Prostate gland (tissue), 2 donors: ENCODE measurements around the gene PHF11. TPM values are rescaled to one million over a fixed set of nuclear protein-coding genes. Genes with fewer than 3 reads are reported as not detected.

Experiments used
- DNase-seq: peaks from one replicate; pipeline ENCODE4 v3.0.0-alpha.2; 2019; ENCODE audit warnings: low spot score
- H3K27ac ChIP-seq, 2 donors: fragments of 200-600 bp; sonication (generic); 2 replicates each; pipeline ENCODE4 v1.5.1; 2017 to 2019
- H3K27me3 ChIP-seq: fragments of 200-600 bp; sonication (generic); replicated peaks from 2 replicates; pipeline ENCODE4 v1.5.1; 2019; ENCODE audit not compliant: insufficient read depth
- H3K36me3 ChIP-seq, 2 donors: fragments of 200-600 bp; sonication (generic); 1 replicate in 1 of 2; 2 replicates in 1 of 2; pipeline versions ENCODE4 v1.5.1 to v1.8.1; 2017 to 2019
- H3K4me1 ChIP-seq: fragments of 200-600 bp; sonication (generic); replicated peaks from 2 replicates; pipeline ENCODE4 v1.5.1; 2019
- H3K4me3 ChIP-seq, 2 donors: fragments of 200-600 bp; sonication (generic); 2 replicates each; pipeline ENCODE4 v1.5.1; 2017 to 2019
- H3K9me3 ChIP-seq: fragments of 200-600 bp; sonication (generic); 2 replicates; pipeline ENCODE4 v1.5.1; 2017
- CTCF ChIP-seq, 4 experiments: fragments of 200-600 bp in 2 of 4; fragments of 450-650 bp in 2 of 4; sonication (generic) in 2 of 4; IDR thresholded peaks; 1 replicate in 3 of 4; 2 replicates in 1 of 4; pipeline ENCODE4 v1.5.1; 2016 to 2019; ENCODE audit warnings: antibody characterized with exemption in 4 of 4, mild to moderate bottlenecking in 2 of 4, moderate library complexity in 2 of 4
- POLR2A ChIP-seq: fragments of 450-650 bp; IDR thresholded peaks from one replicate; pipeline ENCODE4 v1.6.1; 2016; ENCODE audit warnings: antibody characterized with exemption, mild to moderate bottlenecking
- POLR2AphosphoS5 ChIP-seq: sonication (generic); formaldehyde crosslinking; IDR thresholded peaks from one replicate; pipeline ENCODE4 v1.6.1; 2017; ENCODE audit warnings: antibody characterized with exemption
- WGBS: methylation state at CpG from one replicate; pipeline ENCODE4 v1.1.5; 2018; 5-methylcytosine and 5-hydroxymethylcytosine counted together
- intact Hi-C: fragments of 100-400 bp; cut with DNase I; formaldehyde crosslinking; loops from one replicate; pipeline ENCODE4 v1.14.2; 2022
- total RNA-seq, 2 donors: library from RNA; depleted of rRNA; stranded (reverse); fragments of >200 nt; gene quantifications; one replicate each; pipeline ENCODE4 v1.1.0, GENCODE V29; 2016

PHF11 gene
- total RNA-seq, 2 donors from 2014 or later = 28.5 to 29.5 TPM

DNA sequence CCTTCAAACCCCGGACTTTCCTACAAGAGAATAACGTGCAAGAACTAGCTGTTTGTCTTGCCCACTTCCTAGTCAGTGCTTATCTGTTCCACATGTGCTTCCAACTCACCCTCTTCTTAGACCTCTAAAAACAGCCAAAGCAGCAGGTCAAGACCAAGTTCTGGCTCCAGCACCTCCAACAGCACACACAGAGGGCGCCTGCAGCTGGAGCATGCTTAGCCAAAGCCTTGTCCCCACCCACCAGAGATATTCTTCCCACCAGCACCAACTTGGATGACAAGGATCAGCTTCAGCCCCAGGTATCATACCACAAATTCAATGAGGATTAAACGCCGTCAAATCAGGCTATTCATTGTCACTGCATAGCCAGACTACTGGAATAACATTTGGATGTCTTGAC is 71.7 kb downstream of the PHF11 start:
- Histone ChIP-seq H3K27ac (no peak overlapping the region), H3K9me3 (no peaks in the 10 kb centered on the region), H3K27me3 (no peaks in the 10 kb centered on the region), H3K4me3 (no peak overlapping the region), H3K36me3 (no peaks in the 10 kb centered on the region), H3K4me1 (no peaks in the 10 kb centered on the region)
- WGBS = 84% methylated on average over 5 of the region's 5 CpGs
- no peak for DNase-seq
- TF ChIP-seq CTCF (IDR thresholded peaks at IDR 0.05) = no peak
- TF ChIP-seq POLR2AphosphoS5 = no peak
- no peak for TF ChIP-seq POLR2A
- intact Hi-C loops = no loop called here

DNA sequence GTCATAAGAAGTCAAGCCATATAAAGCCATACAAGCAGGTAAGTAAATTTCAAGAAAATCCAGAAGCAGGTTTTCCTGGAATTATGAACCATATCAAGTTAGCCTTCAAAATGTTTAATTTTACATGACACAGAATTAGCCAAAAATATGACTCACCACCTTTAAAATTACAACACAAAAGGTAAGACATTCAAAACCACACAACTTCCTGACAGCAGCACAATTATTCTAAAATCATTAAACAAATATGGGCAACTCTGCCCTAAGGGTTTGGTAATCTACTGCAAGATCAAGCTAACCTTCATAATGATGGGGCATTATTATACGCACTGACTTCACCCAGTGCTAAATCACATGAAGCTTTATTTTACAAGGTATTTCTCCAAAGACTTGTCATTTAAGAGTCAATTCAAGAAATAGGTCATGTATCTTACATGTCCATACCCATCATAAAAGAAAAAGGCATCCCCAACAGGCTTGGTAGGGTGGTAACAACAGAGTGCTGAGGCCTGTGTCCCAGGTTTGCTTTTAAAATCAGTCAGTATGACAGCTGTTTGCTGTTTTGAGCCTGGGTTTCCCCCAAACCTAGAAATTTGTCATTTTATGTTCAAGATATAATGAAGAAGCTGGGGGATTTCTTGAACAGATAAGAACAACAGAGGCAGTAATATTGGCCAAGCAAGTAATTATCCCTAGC is 74.4 kb downstream of the PHF11 start:
- no peak overlapping the region for H3K27ac ChIP-seq
- H3K9me3 ChIP-seq = no peaks in the 10 kb centered on the region
- no peaks in the 10 kb centered on the region for H3K36me3 ChIP-seq
- intact Hi-C loops = no loop called here
- H3K4me3 ChIP-seq = no peak overlapping the region
- H3K4me1 ChIP-seq = no peaks in the 10 kb centered on the region
- TF ChIP-seq POLR2A (no peak), POLR2AphosphoS5 (peak; percentile 7)
- 38% methylated on average over 1 of the region's 1 CpG for WGBS
- no peaks in the 10 kb centered on the region for H3K27me3 ChIP-seq
- DNase-seq = no peak

DNA sequence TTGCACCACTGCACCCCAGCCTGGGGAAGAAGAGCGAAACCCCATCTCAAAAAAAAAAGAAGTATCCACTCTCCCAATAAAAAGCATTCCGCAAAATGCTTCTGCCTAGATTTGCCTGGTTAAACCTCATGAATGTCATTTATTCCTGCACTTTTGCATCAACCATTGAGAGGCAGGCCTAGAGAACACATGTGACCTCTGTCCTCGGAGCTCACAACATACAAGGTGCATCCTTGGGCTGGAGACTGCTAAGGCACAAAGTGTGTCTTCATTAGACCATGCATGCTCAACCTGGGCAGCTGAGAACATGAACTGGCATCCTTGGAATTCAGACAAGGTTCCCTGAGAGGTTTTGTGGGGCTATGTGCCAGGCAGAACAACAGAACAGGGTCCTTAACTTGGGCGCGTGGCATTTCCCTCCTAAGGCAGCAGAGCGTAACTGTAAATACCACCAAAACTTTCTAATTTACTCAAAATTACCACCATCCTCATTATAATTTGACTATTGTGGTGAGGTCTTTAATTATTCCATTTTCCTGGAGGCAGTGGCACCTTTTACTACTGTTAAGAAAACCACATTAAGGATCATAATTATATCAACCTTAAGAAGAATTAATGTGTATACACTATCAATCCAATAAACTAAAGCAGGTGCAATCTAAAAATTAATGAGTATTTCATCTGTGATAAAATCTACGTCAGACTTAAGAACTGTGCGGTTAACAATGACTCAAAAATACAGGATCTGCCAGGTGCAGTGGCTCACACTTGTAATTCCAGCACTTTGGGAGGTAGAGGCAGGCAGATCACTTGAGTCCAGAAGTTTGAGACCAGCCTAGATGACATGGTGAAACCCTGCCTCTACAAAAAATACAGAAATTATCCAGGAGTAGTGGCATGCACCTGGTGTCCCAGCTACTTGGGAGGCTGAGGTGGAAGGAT is 75.8 kb downstream of the PHF11 start:
- intact Hi-C loops = no loop called here
- 74% methylated on average over 8 of the region's 8 CpGs for WGBS
- no peak overlapping the region for H3K27ac ChIP-seq

More for the DNA sequence above, 75.8 kb downstream of the PHF11 start:
- H3K9me3 ChIP-seq = no peaks in the 10 kb centered on the region
- no peaks in the 10 kb centered on the region for H3K36me3 ChIP-seq
- H3K4me3 ChIP-seq = no peak overlapping the region
- H3K4me1 ChIP-seq = no peaks in the 10 kb centered on the region
- DNase-seq = no peak
- no peaks in the 10 kb centered on the region for H3K27me3 ChIP-seq
- TF ChIP-seq POLR2A = no peak

Other genes starting within 250 kb of the PHF11 start
- gene CDADC1, start 248.0 kb upstream of the PHF11 start, total RNA-seq = 1 to 10 TPM; 2.0 to 6.1 TPM
- gene CAB39L, start 51.9 kb upstream of the PHF11 start, total RNA-seq = 10 to 100 TPM; 43.9 to 96.5 TPM
- 10 to 100 TPM in 1 of 2 donors, 1 to 10 TPM in 1; 9.0 to 17.6 TPM for gene SETDB2, start 51.7 kb upstream of the PHF11 start, total RNA-seq
- 10 to 100 TPM; 15.7 to 29.4 TPM for gene RCBTB1, start 89.6 kb downstream of the PHF11 start, total RNA-seq
- under 1 TPM; 0.05 to 0.40 TPM for gene ARL11, start 132.6 kb downstream of the PHF11 start, total RNA-seq
- gene EBPL, start 195.5 kb downstream of the PHF11 start, total RNA-seq = 100 to 1,000 TPM in 1 of 2 donors, 10 to 100 TPM in 1; 95.4 to 114 TPM